Pancreas (tissue), 10 donors: Measurements from ENCODE around the gene TMIE. TPM values are rescaled to one million over a fixed set of nuclear protein-coding genes. Genes with fewer than 3 reads are reported as not detected.

Source experiments
- ATAC-seq, 4 donors: fragments of 200-7000 bp; cut with Tn5 transposase; one replicate each; pipeline versions ENCODE4 v1.8.0 to v1.9.1; 2020; ENCODE audit warnings: mild to moderate bottlenecking in 4 of 4, moderate library complexity in 4 of 4
- DNase-seq, 6 donors: peaks; one replicate each; pipeline ENCODE4 v3.0.0-alpha.2; 2020
- FAIRE-seq: peaks from 2 replicates; lab custom pipeline; 2012; peaks lifted over from hg19 to GRCh38; lab: Jason Lieb, UNC
- H3K27ac ChIP-seq, 4 donors: fragments of 200-600 bp; sonication (generic); 1 replicate in 3 of 4; 2 replicates in 1 of 4; pipeline versions ENCODE4 v1.5.0 to v1.8.0; 2020
- H3K27me3 ChIP-seq, 4 donors: fragments of 200-600 bp; one replicate each; pipeline ENCODE4 v1.8.0; 2021
- H3K36me3 ChIP-seq, 3 donors: fragments of 200-600 bp; sonication (generic) in 1 of 3; one replicate each; pipeline versions ENCODE4 v1.5.0 to v1.8.0; 2020 to 2021
- H3K4me1 ChIP-seq, 3 donors: fragments of 200-600 bp; one replicate each; pipeline ENCODE4 v1.8.0; 2021
- H3K4me3 ChIP-seq, 4 donors: fragments of 200-600 bp; sonication (generic) in 2 of 4; one replicate each; pipeline versions ENCODE4 v1.5.0 to v1.8.0; 2020 to 2021
- H3K9me3 ChIP-seq, 4 donors: fragments of 200-600 bp; one replicate each; pipeline ENCODE4 v1.8.0; 2021
- CTCF ChIP-seq, 4 donors: fragments of 200-600 bp; sonication (generic) in 3 of 4; IDR thresholded peaks; one replicate each; pipeline versions ENCODE4 v1.5.0 to v1.8.0; 2021; ENCODE audit warnings: antibody characterized with exemption in 4 of 4
- WGBS, 2 donors: extraction: QIAGEN DNeasy Blood & Tissue Kit; methylation state at CpG; one replicate each; pipeline ENCODE4 v1.1.7; 2013; 5-methylcytosine and 5-hydroxymethylcytosine counted together
- intact Hi-C, 3 donors: fragments of 100-400 bp; cut with DNase I; formaldehyde crosslinking; loops; one replicate each; pipeline versions ENCODE4 v1.11.1 to v1.14.2; 2022
- polyA plus RNA-seq, 2 donors: library from polyadenylated mRNA; stranded (reverse); fragments of 200-250 nt; gene quantifications; one replicate each; pipeline ENCODE4 v1.2.3, GENCODE V29; 2013
- total RNA-seq, 6 donors: library from RNA; stranded (reverse); fragmentation: NEBNext Ultra II Directional in 4 of 6; extraction: Animal tissue kit (Norgen Biotek cat#: 25700) in 4 of 6; gene quantifications; one replicate each; pipeline versions ENCODE4 v1.2.1 to v1.2.4, GENCODE V29; 2021 to 2023
- donor health status: healthy with polysubstance abuse.
- donor health status: DM: no; HTN: no; CAD: no; lungs with moderate emphysema.
- donor health status: DM: no; HTN: no; CAD: no.
- donor health status: control.
- donor health status: control.
- donor health status: Bipolar disorder and iron deficiency.
- donor health status: DM: yes; HTN: yes; CAD: no.
- donor health status: DM: no; HTN: no; CAD: no.
- donor health status: DM: no; HTN: no; CAD: no.
- donor health status: DM: yes; HTN: yes; CAD: no.

Gene TMIE
- total and polyA plus RNA-seq, 8 donors, result 0.08 to 0.52 (median 0.14) TPM; not detected in 1

DNA sequence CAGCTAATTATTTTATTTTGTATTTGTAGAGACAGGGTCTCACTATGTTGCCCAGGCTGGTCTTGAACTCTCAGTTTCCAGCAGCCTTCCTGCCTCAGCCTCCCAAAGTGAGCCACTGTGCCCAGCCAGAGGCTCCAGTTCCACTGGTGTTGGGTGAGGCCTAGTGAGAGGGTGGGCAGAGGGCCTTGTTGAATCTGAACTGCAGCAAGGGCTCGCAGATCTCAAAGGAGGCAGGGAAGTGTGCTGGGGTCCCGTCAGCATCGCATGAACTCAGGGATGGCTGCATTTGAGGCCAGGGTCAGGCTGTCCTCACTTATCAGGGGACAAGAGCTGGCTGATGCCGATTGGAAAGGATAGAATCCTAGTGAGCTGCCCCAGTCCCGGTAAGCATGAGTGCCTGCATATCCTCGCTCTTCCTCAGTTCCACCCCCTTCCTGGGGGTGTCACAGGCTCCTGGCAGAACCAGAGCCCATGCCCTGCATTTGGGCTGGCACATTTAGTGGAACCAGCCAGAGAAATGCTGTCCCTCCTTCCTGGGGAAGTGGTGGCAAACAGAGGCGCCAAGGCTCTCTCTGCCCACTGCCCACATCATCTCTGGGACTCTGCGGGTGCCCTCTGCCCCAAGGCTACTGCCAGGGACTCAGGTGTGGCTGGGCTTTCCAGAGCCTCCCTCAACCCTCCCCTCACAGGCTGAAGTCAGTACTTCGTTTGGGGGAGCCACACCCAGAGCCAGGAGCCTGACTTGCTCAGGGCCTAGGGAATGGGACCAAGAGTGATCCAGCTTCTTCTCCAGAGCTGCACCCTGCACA lies 31.8 kb upstream of the TMIE start:
- H3K27me3 ChIP-seq, result no peaks in the 10 kb centered on the region
- FAIRE-seq (no peak), ATAC-seq (no peak), DNase-seq (peak in 4 of 6 donors; percentile 6 to 43 (median 22))
- H3K4me3 ChIP-seq, result no peak overlapping the region
- peaks cover 0 to 7% (median 3%) of the 10 kb centered on the region in 3 donors for H3K4me1 ChIP-seq
- H3K27ac ChIP-seq, result no peak overlapping the region
- 69 to 77% methylated on average over 9 of the region's 9 CpGs for WGBS, 2 donors
- intact Hi-C loops, result no loop called here
- no peaks in the 10 kb centered on the region for H3K9me3 ChIP-seq
- TF ChIP-seq CTCF (IDR thresholded peaks at IDR 0.05), result no peak
- H3K36me3 ChIP-seq, result peaks cover 0 to 4% (median 0%) of the 10 kb centered on the region in 3 donors

DNA sequence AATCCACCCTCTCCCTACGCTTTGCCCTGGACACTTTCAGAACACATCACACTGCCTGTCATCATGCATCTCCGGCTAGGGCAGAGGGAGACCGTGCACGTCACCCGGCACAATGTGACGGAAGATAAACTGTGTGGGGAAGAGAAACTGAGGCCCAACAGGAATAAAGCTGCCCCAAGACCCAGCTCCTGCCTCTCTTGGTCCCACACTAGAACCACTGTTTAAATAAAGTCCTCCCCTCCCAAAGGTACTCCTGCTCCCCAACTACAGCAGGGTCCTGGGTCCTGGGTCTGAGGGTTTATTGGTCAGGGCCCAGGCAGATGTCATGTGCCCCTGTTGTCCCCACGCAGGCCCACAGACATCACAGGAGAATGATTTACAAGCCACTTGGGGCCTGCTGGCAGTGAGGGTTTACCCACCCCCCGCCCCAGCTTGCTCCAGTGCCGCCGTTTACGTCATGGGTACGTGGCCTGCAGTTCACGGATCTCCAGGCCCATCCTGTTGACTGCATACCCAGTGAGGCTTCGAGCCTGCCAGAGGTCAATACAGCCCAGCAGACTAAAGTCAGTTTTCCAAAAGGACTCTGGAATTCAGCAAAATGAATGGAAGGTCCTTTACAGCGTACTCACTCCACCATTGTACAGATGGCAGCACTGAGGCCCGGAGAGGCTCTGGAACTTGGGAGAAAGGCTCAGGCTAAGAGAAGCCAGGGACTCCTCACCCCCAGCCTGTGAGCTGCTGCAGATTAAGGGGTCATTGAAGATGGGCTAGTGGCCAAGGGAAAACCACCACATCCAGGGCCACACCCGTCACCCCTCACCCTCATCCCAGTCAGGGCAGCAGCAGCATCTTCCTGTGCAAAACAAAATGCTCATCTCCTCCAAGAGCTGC lies 30.9 kb upstream of the TMIE start:
- DNase-seq, result peak in 4 of 6 donors; percentile 1 to 28 (median 7)
- H3K27me3 ChIP-seq, result no peaks in the 10 kb centered on the region
- H3K4me3 ChIP-seq, result no peak overlapping the region
- no peak for ATAC-seq
- H3K9me3 ChIP-seq, result no peaks in the 10 kb centered on the region
- no peak for FAIRE-seq
- peaks cover 0 to 7% (median 3%) of the 10 kb centered on the region in 3 donors for H3K4me1 ChIP-seq
- 83% methylated on average over 17 of the region's 17 CpGs for WGBS, 2 donors
- H3K36me3 ChIP-seq, result peaks cover 0 to 4% (median 0%) of the 10 kb centered on the region in 3 donors
- H3K27ac ChIP-seq, result no peak overlapping the region
- no peak for TF ChIP-seq CTCF (IDR thresholded peaks at IDR 0.05)
- intact Hi-C loops, result no loop called here

GRCh38 chr3:46670891-46671427 lies 30.2 kb upstream of the TMIE start:
- ATAC-seq, result no peak
- Histone ChIP-seq H3K4me3 (no peak overlapping the region), H3K36me3 (peaks cover 0 to 4% (median 0%) of the 10 kb centered on the region in 3 donors), H3K4me1 (peaks cover 0 to 7% (median 3%) of the 10 kb centered on the region in 3 donors), H3K27me3 (no peaks in the 10 kb centered on the region), H3K9me3 (no peaks in the 10 kb centered on the region), H3K27ac (no peak overlapping the region)
- intact Hi-C loops, result no loop called here
- WGBS, 2 donors, result 94 to 100% methylated on average over 4 of the region's 4 CpGs
- DNase-seq, result peak; percentile 0 to 30 (median 7)
- FAIRE-seq, result no peak
- no peak for TF ChIP-seq CTCF (IDR thresholded peaks at IDR 0.05)

- Histone ChIP-seq H3K4me1 (no peaks in the 10 kb centered on the region), H3K4me3 (no peak overlapping the region), H3K36me3 (peaks cover 0 to 4% (median 0%) of the 10 kb centered on the region in 3 donors), H3K27me3 (no peaks in the 10 kb centered on the region), H3K27ac (no peak overlapping the region), H3K9me3 (no peaks in the 10 kb centered on the region)
- FAIRE-seq (no peak), ATAC-seq (no peak), DNase-seq (peak; percentile 0 to 37 (median 17))
- intact Hi-C loops, result no loop called here
- TF ChIP-seq CTCF (IDR thresholded peaks at IDR 0.05), result no peak
- WGBS, 2 donors, result 91% methylated on average over 24 to 25 of the region's 25 CpGs
Measured at GRCh38 chr3:46671541-46672348, 29.4 kb upstream of the TMIE start.
